ENCODE data around the gene TMX4.
A peak's percentile ranks its signal among the peaks of the same experiment; 100 is the strongest.
"Not testable (repeated sequence)": the region's sequence is repeated elsewhere in the genome, so short reads cannot be mapped to it uniquely, and the experiment has no call there.

TMX4 gene, protein sequence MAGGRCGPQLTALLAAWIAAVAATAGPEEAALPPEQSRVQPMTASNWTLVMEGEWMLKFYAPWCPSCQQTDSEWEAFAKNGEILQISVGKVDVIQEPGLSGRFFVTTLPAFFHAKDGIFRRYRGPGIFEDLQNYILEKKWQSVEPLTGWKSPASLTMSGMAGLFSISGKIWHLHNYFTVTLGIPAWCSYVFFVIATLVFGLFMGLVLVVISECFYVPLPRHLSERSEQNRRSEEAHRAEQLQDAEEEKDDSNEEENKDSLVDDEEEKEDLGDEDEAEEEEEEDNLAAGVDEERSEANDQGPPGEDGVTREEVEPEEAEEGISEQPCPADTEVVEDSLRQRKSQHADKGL

DNA sequence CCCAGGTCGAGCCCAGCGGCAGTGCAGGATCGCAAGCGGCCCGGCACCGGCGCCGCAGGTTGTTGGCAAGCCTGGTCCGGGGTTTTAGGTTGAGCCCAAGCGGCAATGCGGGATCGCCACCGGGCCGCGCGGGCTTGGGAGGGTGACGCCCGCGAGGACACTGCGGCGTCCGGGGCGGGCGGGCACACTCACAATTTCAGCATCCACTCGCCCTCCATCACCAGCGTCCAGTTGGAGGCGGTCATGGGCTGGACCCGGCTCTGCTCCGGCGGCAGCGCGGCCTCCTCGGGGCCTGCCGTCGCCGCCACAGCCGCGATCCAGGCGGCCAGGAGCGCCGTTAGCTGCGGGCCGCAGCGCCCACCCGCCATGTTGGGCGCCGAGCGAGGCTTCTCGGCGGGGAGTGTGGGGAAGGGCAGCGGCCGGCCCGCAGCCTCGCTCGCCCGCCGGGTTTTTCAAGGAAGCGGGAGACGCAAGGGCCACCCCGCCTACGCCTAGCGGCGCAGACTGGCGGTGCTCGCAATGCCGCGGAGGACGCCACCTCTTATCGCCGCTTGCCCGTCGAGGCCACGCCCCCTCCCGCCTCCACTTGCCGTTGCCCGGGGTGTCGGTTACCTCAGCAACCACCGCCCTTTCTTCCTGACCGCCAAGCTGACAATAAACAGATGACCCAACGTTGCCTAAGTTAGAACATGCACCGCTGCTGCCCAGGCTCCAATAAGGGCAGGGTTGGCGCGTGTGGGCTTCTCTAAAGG lies at the start of gene TMX4:
Gene TMX4 (minus strand): TSS at position 516 of the 752 bp plus-strand sequence. CDS start 148 bp downstream, at position 368.
- peak; percentile 93 for DNase-seq

DNA sequence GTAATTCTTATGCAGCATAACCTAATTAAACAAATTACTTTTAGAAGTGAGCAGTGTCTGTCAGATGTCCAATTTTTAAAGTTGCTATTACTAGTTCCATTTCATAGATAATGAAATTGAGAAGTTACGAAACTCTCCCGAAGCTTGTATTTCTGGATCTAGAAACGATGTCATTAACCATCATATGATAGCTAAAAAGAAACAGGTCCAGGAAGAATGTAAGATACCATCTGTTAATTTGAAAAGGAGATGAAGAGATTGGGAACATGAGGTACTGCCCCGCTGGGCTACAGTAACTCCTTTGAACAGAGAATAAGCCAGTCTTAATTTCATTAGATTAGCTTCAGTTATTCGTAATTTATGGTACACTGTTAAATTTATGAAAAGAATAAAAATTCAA lies 47.5 kb upstream of the TMX4 start:
- DNase-seq = no peak

DNA sequence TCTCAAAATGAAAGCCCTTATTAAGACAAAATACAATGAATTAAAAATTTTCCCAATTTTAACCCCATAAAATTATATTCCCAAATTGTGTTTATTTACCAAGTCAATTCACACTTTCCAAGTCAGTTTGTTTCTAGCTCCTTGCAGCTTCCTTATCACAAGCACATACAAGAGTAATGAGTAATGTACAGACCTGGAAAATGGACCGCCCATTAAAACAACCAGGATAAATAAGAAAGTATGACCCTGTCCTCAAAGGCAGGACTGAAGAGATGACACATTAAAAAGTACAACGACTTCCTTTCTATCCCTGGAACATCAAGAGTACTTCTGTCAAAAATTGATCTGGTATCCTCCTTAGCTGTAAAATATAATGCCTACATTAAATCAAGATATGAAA lies 47.1 kb upstream of the TMX4 start:
- no peak for DNase-seq

DNA sequence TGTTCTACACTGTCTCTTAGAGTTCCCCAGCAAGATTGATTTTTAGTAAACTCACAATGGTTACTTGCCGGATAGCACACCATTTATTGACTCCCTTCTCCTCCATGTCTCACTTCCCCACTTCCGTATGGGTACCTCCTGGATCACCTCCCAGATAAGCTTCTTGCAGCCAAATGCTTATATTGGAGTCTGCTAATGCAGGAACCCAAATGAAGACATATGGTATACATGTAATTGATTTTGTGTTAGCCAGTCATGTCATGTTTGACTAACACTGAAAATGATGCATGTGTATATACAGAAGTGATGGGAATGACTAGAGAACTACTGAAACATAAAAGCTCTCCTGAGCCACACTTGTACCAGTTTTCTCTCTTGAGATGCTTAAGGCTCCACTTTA lies 46.1 kb upstream of the TMX4 start:
- no peak for DNase-seq

DNA sequence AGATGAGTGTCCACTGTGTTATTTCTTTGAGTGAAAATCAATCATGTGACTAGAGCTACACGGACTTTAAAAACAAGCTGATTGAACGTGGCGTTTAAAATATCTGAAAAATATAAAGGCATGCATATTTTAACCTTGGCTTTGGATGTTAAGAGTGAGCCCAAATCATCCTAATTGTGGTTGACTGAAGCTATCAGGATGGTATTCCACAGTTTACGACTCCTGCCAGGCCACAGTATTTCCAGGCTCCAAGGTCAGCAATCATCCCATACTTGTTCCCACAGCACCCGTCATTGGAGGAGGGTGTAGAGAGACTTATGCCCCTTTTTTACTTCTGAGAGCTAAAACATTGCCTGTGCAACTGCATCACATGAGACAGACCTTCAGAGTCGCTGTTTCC lies 43.2 kb upstream of the TMX4 start:
- DNase-seq = no peak

DNA sequence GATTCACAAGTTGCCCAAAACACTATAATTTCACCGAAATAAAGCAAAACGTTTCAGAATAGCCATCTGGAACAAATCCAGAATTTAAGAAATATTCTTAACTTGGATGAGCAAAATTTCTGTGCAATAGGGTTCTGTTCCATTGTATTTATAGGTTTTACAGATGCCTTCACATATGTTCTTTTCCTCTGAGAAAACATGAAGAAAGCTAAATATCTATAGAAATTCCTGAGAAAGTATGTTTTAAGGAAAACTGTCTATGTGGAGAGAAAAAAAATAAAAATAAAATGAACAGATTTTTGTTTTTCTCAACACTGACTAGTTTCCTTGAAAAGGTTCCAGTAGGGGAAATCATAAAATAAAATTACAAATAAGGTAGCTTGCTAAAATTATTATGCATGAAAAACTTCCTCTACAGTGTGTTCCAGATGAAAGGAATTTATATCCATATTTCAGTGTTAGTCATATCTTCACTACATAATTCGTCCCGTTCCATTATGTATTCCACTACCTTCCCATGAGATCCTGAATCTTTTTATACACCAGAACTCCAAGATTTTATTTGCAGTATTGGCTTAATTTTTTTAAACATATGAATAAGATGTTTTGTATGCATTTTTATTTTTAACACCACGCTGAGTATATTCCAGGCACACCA lies 42.4 kb upstream of the TMX4 start:
- DNase-seq = no peak

DNA sequence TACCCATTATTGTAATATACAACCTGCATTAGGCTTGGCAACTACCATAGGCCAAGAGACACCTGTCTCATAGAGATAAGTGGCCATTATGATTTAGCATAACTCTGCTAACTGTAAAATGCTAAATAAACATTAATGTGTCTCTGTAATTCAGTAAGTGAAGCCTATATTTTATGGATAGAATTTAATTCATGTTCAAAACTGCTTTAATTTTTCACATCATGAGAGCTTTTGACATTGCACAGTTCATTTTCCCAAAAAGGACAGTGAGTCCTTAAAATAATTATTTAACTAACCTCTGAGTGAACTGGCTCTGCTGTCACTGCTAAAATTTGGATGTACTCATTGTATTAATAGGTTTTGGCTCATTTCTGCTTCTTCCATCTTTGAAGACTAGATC lies 41.4 kb upstream of the TMX4 start:
- no peak for DNase-seq

DNA sequence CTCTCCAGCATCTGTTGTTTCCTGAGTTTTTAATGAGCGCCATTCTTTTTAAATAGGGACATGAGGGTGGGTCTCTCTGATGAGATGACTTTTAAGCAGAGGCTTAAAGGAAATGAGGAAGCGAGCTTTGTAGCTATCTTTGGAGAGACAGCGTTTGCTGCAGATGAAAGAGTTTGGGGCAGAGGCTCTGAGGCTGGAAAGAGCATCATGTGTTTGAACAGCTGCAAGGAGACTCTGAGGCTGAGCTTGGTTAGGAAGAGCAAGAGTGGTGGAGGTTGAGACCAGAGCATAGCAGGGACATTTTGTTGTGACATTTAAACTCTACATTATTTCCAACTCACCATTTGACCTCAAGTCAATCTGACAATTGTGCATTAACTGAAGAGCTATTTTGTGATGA lies 38.3 kb upstream of the TMX4 start:
- DNase-seq = no peak

DNA sequence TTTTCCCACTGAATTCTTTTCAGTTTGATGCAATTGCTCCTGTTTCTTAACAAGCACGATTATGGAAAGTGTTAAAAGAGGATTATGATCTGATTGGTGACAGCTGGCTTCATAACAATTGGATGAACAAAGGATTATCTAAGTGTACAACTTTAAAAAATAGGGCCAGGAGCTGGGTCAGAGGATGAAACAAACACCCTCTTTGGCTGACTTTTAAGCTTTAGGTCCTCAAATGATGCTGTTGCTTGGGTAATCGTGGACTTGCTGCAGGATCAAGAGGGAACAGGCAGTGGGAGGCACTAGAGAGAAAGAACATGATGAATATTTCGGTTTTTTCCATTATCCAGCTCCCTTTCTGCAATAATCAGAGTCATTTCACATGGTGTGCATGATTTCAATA lies 35.5 kb upstream of the TMX4 start:
- DNase-seq = no peak

DNA sequence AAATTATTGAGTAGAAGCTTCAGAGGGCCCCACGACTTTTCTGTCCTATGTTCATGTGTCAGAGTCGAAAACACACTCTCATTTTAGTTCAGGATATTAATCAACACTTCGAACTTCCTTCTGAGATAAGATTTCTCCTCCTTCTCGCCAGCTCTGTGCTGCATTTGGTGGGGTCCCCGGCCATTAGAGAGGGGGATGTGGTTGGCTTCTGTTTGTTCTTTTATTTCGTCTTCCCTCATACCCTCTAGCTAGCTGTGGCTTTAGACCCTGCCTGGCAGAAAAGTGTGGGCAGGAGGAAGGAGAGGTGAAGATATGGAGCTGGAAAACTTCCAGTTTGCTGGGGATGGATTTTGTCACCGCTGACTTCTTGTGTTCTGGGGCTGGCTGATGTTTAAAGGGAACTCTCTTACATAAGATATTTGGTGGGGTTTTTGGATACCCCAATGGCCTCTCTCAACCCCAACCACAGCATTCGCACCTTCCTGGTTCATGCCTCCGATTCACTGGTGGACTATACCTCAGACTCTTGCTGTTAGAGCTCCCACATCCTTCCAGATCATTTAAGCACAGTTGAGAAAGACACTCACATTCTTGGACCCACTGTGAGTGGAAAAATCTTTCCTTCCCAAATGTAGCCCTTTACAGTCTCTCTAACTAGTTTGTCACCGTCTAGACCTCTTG lies 30.7 kb upstream of the TMX4 start:
- no peak for DNase-seq

DNA sequence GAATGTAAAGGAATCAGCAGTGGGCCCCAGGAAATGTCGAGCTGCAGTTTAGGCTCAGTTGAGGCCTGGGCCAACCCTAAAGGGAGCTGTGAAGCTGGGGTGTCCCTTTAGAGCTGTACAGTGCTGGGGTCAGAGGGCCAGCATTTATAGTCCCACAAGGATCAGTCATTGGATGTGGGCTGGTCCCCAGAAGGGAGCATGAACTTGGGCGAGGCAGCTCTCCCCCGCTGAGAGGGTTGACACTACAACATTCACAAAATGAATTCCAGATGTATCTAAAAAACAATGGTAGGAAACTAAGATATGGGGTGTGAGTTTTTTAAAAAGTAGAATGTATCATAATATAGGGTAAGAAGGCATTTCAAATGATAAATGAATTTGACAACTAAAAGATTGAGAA lies 29.7 kb upstream of the TMX4 start:
- no peak for DNase-seq

DNA sequence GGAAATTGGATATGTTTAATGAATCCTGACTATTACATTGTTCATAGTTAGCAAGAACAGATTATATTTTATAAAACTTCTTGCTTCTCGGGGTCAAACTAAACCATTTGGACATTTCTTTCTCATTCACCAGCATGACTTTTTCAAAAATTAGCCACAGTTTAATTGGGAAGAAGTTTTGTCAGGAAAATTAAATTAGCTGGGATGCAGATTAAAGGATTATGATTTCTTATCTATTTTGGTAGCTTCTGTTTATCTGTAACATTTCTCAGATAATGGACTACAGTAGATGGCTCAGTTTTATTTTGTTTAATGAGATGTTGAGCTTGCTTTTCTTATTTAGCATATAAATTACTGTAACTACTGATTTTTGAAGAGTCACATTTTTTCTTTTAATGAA lies 26.4 kb upstream of the TMX4 start:
- no peak for DNase-seq

DNA sequence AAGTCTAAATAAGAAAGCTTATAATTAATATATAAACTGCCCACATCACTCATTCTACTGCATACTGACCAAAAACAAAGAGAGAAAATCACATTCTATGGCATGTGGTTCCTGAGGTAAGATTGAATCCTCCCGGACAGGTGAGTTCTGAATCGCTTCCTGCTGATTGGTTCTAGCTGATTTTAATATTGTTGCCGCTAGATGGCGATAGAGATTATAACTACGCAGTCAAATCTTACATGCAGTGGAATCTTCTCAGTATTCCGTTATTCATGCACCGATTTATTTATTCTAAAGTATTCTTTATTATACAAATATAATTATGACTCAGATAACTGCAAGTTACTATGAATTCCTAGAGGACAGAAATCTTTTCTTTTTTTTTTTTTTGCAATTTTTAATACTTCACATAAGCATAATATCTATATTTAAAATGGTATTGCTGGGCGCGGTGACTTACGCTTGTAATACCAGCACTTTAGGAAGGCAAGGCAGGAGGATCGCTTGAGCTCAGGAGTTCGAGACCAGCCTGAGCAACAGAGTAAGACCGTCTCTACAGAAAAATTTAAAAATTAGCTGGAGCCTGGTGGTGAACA lies 24.2 kb upstream of the TMX4 start:
- peak; percentile 78 for DNase-seq

DNA sequence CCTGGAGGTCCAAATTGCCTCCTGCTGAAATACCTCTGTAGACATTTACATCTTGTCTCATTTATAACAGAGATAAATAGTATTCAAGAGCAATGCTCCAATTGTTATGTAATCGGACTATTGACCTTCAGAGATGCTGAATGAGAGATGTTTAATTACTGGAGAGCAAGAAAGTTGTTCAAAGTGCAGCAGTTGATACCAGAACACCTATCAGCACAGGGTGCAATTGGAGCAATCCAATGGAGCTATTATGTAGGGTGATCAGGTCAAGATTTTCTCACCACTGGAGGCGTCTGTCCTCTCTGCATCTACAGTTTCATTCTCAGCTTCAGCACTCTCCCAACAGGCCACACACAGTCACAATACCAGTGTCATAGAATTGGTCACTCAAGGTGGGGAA lies 19.5 kb upstream of the TMX4 start:
- DNase-seq = no peak

DNA sequence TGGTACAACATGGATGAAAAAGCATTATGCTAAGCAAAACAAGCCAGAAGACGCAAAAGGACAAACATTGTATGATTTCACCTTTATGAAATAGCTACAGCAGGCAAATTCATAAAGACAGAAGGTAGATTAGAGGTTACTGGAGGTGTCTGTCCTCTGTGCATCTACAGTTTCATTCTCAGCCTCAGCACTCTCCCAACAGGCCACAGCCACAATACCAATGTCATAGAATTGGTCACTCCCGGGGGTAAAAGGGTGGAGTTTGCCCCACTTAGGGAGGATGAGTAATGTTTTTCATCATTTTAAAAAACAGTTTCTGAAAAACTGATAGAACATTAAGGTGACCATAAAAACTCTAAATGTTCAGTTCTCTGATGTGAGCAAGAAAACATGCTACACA lies 17.2 kb upstream of the TMX4 start:
- no peak for DNase-seq

DNA sequence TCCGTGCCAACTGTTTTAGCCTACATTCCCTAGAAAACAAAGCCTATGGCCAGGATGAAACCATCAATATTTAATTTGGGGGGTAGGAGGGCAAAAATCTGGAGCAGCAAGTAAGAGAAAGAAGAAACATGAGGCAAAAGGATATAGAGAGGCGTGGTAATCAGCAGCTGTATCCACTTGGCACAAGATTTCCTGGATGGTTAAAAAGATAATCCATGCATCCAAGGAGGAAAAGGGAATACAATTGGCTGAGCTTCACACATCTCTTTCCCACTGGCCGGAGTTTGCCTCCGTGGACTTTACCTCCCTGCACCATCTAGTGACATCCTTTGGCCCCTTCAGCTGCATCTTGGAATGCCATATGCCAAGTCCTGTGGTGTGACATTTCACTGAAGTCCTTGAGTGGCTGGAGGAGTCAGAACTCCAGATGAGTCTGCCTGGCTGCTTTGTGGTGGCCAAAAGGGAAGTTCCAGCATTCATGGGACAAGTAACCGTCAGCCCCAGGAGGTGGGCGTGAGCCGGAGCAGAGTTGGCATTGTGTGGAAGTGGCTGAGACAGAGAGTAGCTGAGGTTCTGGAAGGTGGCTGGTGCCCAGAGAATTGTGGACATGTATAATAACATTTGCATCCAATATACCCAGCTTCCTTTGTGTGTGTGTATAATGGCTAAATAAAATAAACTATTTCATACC lies 13.7 kb upstream of the TMX4 start:
- DNase-seq = no peak

DNA sequence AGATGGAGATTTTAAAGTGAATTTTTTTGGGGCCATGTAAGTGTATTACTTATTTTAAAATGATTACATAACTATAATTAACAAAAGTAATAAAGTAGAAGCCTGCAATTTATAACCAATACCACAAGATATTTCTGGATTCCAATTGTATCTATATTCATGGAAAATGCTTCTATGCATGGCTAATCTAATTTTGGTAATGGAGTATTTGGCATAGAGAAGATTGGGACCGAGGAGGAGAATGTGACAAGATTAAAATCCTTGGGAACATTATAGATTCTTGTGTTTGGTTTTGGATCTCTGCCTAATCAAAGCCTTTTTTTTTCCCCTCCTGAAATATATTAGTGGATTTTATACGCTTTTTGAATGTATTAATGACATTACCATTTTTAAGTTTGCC lies 12.9 kb upstream of the TMX4 start:
- no peak for DNase-seq

DNA sequence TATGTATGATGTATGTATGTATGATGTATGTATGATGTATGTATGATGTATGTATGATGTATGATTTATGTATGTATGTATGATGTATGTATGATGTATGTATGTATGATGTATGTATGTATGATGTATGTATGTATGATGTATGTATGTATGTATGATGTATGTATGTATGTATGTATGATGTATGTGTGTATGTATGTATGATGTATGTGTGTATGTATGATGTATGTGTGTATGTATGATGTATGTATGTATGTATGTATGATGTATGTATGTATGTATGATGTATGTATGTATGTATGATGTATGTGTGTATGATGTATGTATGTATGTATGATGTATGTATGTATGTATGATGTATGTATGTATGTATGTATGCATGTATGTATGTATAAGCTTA lies 12.0 kb upstream of the TMX4 start:
- not testable (repeated sequence) for DNase-seq

DNA sequence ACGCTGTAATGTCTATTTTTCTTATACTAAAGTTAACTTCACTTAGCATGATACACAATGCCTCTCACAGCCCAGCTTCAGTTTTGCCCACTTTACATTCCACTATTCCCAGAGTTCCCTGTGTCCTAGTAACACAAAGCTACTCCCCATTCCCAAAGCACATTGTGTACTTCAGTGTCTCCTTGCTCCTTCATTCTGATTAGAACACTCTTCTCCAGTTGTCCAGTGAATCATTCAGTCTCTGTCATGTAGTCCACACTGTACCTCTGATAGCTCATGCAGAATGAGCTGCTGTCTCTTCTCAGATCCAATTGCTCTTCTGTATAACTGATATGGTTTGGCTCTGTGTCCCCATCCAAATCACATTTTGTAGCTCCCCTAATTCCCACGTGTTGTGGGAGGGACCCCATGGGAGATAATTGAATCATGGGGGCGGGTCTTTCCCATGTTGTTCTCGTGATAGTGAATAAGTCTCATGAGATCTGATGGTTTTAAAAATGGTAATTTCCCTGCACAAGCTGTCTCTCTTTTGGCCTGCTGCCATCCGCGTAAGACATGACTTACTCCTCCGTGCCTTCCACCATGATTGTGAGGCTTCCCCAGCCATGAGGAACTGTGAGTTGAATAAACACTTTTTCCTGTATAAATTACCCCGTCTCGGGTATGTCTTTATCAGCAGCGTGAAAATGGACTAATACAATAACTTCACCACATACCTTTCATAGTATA lies 2.1 kb upstream of the TMX4 start:
- no peak for DNase-seq

DNA sequence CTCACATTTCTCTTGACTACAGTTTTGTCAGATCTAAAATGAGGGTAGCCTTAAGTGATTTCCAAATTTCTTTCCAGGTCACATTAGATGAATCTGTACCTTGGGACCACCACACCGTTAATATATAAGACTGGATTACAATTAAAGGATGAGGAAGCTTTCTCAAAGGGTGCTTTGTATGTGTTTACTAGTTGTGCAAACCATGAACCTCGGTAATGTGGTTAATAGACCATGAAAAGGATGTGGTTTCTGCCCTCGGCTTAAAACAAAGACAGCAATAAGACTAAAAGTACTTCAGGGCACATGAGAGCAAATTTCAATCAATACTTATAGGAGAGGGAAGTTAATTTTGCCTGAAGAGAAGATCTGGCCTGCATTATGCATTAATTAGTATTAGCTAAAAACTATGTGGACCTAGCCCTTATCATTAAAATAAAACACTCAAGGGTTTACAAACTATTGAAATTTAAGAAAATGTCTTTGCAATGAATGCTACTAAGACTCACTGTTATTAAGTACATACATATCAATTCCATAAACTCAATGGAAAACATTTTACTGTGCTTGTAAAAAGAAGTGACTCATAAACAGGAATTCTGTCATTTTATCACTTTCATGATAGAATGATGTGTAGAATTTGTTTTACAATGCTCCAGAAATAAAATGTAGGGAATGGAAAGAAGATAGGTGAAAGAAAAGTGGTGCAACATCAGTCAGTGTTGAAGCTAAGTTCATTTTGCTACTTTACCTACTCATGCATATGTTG lies 936 bp upstream of the TMX4 start:
- peak; percentile 66 for DNase-seq

DNA sequence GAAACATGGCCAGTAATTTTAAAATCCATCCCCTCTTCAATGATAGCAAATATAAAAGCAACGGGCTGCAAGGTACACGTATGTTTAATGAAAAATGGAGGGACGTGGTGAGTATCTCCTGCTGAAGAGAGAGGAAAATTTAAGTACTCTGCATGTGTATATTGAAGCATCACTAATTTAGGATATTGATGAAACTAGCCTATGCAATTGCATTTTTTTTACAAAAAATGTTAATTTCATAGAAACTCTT lies 362 bp upstream of the TMX4 start:
- no peak for DNase-seq

DNA sequence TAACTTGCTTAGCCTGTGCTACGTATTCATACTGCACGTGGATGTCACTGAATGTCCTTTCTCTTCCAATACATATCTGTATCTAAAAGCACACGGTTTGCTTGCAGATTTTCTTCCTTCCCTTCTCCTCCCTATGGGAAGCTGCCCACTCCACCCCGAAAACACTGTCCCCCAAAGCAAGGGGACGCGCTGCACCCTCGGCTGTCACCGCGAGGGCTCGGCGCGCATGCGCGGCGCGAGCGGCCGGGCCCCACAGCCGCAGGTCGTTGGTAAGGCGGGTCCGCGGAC lies 659 bp downstream of the TMX4 start:
- DNase-seq = peak; percentile 72

Data from CD4-positive, alpha-beta T cell treated with Interleukin-21 for 1 hour (primary cell).